NB4 (cell line): ENCODE results near the gene MMP13.

Experiments used
- POLR2A ChIP-seq: IDR thresholded peaks from 2 replicates; pipeline ENCODE4 v1.6.1; 2011; ENCODE audit warnings: mild to moderate bottlenecking; ENCODE audit not compliant: insufficient read length; ENCODE audit errors: extremely low read depth
- TF ChIP-seq, protein P1 (sequence below): IDR thresholded peaks from one replicate; pipeline ENCODE4 v1.5.1; 2012; ENCODE audit warnings: low read depth, low read length
- TF ChIP-seq, protein P2 (sequence below): IDR thresholded peaks from 2 replicates; pipeline ENCODE4 v1.6.1; 2011; ENCODE audit warnings: low read depth, low read length

DNA sequence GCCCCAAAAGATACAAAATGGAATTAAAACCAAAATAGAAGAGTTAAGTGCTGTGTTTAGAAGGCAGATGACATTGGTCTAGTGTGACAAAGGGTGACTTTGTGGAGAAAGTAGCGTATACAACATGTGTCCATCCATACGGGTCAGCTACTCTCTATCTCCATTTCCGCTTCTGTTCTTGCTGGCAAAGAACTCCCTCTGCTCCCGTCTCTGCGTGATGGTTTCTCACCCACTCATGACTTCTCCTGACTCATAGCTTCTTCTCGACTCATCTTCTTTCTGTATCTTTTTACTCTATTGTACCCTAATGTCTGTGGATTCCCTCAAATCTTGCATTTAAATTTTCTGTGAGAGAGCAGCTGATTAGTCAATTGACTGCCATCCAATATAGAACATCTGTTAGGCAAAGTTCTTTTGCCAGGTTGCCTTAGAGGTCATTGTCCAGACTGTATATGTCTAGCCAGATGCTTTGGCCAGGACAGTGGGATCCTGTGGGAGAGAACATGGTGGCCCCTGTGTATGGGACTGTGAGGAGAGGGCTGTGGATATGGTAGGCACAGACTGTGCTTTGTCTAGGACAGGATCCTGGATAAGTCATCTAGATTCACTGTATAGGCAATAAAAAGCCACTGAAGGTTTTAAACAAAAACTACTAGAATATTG lies 28.4 kb downstream of the MMP13 start:
- TF ChIP-seq, protein P1, sequence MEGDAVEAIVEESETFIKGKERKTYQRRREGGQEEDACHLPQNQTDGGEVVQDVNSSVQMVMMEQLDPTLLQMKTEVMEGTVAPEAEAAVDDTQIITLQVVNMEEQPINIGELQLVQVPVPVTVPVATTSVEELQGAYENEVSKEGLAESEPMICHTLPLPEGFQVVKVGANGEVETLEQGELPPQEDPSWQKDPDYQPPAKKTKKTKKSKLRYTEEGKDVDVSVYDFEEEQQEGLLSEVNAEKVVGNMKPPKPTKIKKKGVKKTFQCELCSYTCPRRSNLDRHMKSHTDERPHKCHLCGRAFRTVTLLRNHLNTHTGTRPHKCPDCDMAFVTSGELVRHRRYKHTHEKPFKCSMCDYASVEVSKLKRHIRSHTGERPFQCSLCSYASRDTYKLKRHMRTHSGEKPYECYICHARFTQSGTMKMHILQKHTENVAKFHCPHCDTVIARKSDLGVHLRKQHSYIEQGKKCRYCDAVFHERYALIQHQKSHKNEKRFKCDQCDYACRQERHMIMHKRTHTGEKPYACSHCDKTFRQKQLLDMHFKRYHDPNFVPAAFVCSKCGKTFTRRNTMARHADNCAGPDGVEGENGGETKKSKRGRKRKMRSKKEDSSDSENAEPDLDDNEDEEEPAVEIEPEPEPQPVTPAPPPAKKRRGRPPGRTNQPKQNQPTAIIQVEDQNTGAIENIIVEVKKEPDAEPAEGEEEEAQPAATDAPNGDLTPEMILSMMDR = no peak
- TF ChIP-seq POLR2A = no peak
- TF ChIP-seq, protein P2, sequence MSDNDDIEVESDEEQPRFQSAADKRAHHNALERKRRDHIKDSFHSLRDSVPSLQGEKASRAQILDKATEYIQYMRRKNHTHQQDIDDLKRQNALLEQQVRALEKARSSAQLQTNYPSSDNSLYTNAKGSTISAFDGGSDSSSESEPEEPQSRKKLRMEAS = no peak
